MM.1S (cell line): ENCODE data around the gene TMEM221.

Source experiments
- DNase-seq: peaks from one replicate; pipeline ENCODE4 v3.0.0-alpha.2; 2015
- H2AFZ ChIP-seq: fragments of 300-600 bp; sonication (generic); 2 replicates; pipeline ENCODE4 v1.6.0; 2016; ENCODE audit warnings: antibody characterized with exemption, low read length
- H3F3A ChIP-seq: fragments of 300-600 bp; sonication (generic); 2 replicates; pipeline ENCODE4 v1.6.1; 2016; ENCODE audit warnings: mild to moderate bottlenecking, antibody characterized with exemption, low read length, moderate library complexity, mixed read lengths; ENCODE audit not compliant: insufficient read depth
- H3K27ac ChIP-seq: fragments of 300-600 bp; sonication (generic); 2 replicates; pipeline ENCODE4 v1.5.1; 2016; ENCODE audit warnings: mild to moderate bottlenecking, low read length
- H3K27me3 ChIP-seq: fragments of 300-600 bp; sonication (generic); replicated peaks from 2 replicates; pipeline ENCODE4 v1.6.0; 2016; ENCODE audit warnings: low read length; ENCODE audit not compliant: insufficient read depth
- H3K36me3 ChIP-seq: fragments of 300-600 bp; sonication (generic); replicated peaks from 2 replicates; pipeline ENCODE4 v1.6.1; 2016; ENCODE audit warnings: mild to moderate bottlenecking, low read length, mixed read lengths; ENCODE audit not compliant: insufficient read depth
- H3K4me1 ChIP-seq: fragments of 300-600 bp; sonication (generic); 2 replicates; pipeline ENCODE4 v1.6.1; 2016; ENCODE audit warnings: low read length, mixed read lengths
- H3K4me2 ChIP-seq: fragments of 300-600 bp; sonication (generic); 2 replicates; pipeline ENCODE4 v1.6.0; 2016; ENCODE audit warnings: low read depth, low read length
- H3K4me3 ChIP-seq: fragments of 300-600 bp; sonication (generic); 2 replicates; pipeline ENCODE4 v1.5.1; 2016; ENCODE audit warnings: low read length, mixed read lengths
- H3K79me2 ChIP-seq: fragments of 300-600 bp; sonication (generic); 2 replicates; pipeline ENCODE4 v1.6.1; 2016; ENCODE audit warnings: mixed run types, low read length, mixed read lengths
- H3K9ac ChIP-seq: fragments of 300-600 bp; sonication (generic); 2 replicates; pipeline ENCODE4 v1.6.1; 2016; ENCODE audit warnings: low read length, mixed read lengths
- H3K9me2 ChIP-seq: fragments of 300-600 bp; sonication (generic); replicated peaks from 2 replicates; pipeline ENCODE4 v1.6.1; 2016; ENCODE audit warnings: mild to moderate bottlenecking, low read length, mixed read lengths; ENCODE audit not compliant: insufficient read depth
- H3K9me3 ChIP-seq: fragments of 300-600 bp; sonication (generic); replicated peaks from 2 replicates; pipeline ENCODE4 v1.6.1; 2016; ENCODE audit warnings: mild to moderate bottlenecking, low read length, mixed read lengths; ENCODE audit not compliant: insufficient read depth
- H4K20me1 ChIP-seq: fragments of 300-600 bp; sonication (generic); 2 replicates; pipeline ENCODE4 v1.6.1; 2016; ENCODE audit warnings: mild to moderate bottlenecking, low read length, moderate library complexity, mixed read lengths; ENCODE audit not compliant: insufficient read depth
- CTCF ChIP-seq: fragments of 300-600 bp; sonication (generic); IDR thresholded peaks from 2 replicates; pipeline ENCODE4 v1.5.1; 2016; ENCODE audit warnings: antibody characterized with exemption, low read length, mixed read lengths
- EZH2 ChIP-seq: fragments of 300-600 bp; sonication (generic); optimal IDR thresholded peaks from 2 replicates; pipeline ENCODE3; 2017; ENCODE audit warnings: low read depth, mild to moderate bottlenecking, antibody characterized with exemption, low read length, mixed read lengths
- EZH2phosphoT487 ChIP-seq: fragments of 300-600 bp; sonication (generic); IDR thresholded peaks from 2 replicates; pipeline ENCODE4 v1.6.1; 2018; ENCODE audit warnings: antibody characterized with exemption, low read length

TMEM221 gene

GRCh38 chr19:17451820-17452219 lies 3.4 kb upstream of the TMEM221 start:
- H3K79me2 ChIP-seq: no peaks in the 10 kb centered on the region
- no peak for TF ChIP-seq EZH2phosphoT487
- H3K36me3 ChIP-seq: no peaks in the 10 kb centered on the region
- no peak overlapping the region for H3K27ac ChIP-seq
- peaks cover 5% of the 10 kb centered on the region for H3K4me1 ChIP-seq
- H4K20me1 ChIP-seq: no peaks in the 10 kb centered on the region
- H3F3A ChIP-seq: no peaks in the 10 kb centered on the region
- no peaks in the 10 kb centered on the region for H3K9me2 ChIP-seq
- no peak for DNase-seq
- no peaks in the 10 kb centered on the region for H3K9me3 ChIP-seq
- H2AFZ ChIP-seq: no peak overlapping the region
- H3K27me3 ChIP-seq: peaks cover 41% of the 10 kb centered on the region
- H3K4me3 ChIP-seq: no peak overlapping the region
- H3K9ac ChIP-seq: no peak overlapping the region
- H3K4me2 ChIP-seq: no peak overlapping the region

- Histone ChIP-seq H3K27ac (no peak overlapping the region), H3K9me3 (no peaks in the 10 kb centered on the region), H3K36me3 (no peaks in the 10 kb centered on the region), H3K79me2 (no peaks in the 10 kb centered on the region), H3F3A (no peaks in the 10 kb centered on the region), H3K4me2 (no peak overlapping the region), H2AFZ (no peak overlapping the region), H3K27me3 (peaks cover 44% of the 10 kb centered on the region), H3K9ac (no peak overlapping the region), H3K4me3 (no peak overlapping the region), H3K4me1 (peaks cover 5% of the 10 kb centered on the region), H3K9me2 (no peaks in the 10 kb centered on the region), H4K20me1 (no peaks in the 10 kb centered on the region)
- no peak for TF ChIP-seq EZH2
- no peak for TF ChIP-seq CTCF
- no peak for TF ChIP-seq EZH2phosphoT487
- no peak for DNase-seq
These were observed 2.0 kb upstream of the TMEM221 start for GRCh38 chr19:17450264-17451075.

GRCh38 chr19:17447704-17448130 lies 751 bp downstream of the TMEM221 start:
- no peaks in the 10 kb centered on the region for H3K9me3 ChIP-seq
- H3K4me1 ChIP-seq: peaks cover 5% of the 10 kb centered on the region
- no peak for TF ChIP-seq CTCF
- TF ChIP-seq EZH2phosphoT487: no peak
- TF ChIP-seq EZH2: no peak
- H3K4me2 ChIP-seq: no peak overlapping the region
- H3F3A ChIP-seq: no peaks in the 10 kb centered on the region
- H3K9me2 ChIP-seq: no peaks in the 10 kb centered on the region
- no peak overlapping the region for H3K27ac ChIP-seq
- no peak overlapping the region for H2AFZ ChIP-seq
- H3K79me2 ChIP-seq: no peaks in the 10 kb centered on the region
- DNase-seq: no peak
- no peak overlapping the region for H3K4me3 ChIP-seq
- H3K27me3 ChIP-seq: peaks cover 41% of the 10 kb centered on the region
- no peak overlapping the region for H3K9ac ChIP-seq
- no peaks in the 10 kb centered on the region for H4K20me1 ChIP-seq
- H3K36me3 ChIP-seq: no peaks in the 10 kb centered on the region
